WTC11 (cell line): ENCODE data around the gene MCF2L. TPM values are rescaled to one million over a fixed set of nuclear protein-coding genes. Genes with fewer than 3 reads are reported as not detected.

Experiments used
- ATAC-seq: fragments of 200-7000 bp; cut with Tn5 transposase; 2 replicates; pipeline ENCODE4 v1.10.0; 2021; ENCODE audit warnings: mild to moderate bottlenecking, moderate library complexity
- CTCF ChIA-PET: fragments of 300-600 bp; sonication (Branson Sonifier 250); formaldehyde crosslinking; loops from one replicate; lab custom pipeline; 2021; ENCODE audit warnings: antibody characterized with exemption; lab: Charles Lee
- POLR2A ChIA-PET: fragments of 350-600 bp; sonication (Branson Sonifier 250); formaldehyde crosslinking; loops from one replicate; lab custom pipeline; 2021; ENCODE audit warnings: antibody characterized with exemption; lab: Charles Lee
- DNase-seq: peaks from one replicate; pipeline ENCODE4 v3.0.0; 2021; ENCODE audit warnings: low spot score
- H3K27ac Mint-ChIP-seq: 2 replicates; pipeline ENCODE4 v1.8.0; 2021; ENCODE audit warnings: mixed read lengths
- H3K27me3 Mint-ChIP-seq: 2 replicates; pipeline ENCODE4 v1.8.0; 2021; ENCODE audit warnings: low read depth, mild to moderate bottlenecking, moderate library complexity, mixed read lengths
- H3K36me3 Mint-ChIP-seq: 2 replicates; pipeline ENCODE4 v1.8.0; 2021; ENCODE audit warnings: mixed read lengths
- H3K4me1 Mint-ChIP-seq: 2 replicates; pipeline ENCODE4 v1.8.0; 2022; ENCODE audit warnings: mixed read lengths
- H3K4me3 Mint-ChIP-seq: 2 replicates; pipeline ENCODE4 v1.8.0; 2021; ENCODE audit warnings: mild to moderate bottlenecking, moderate library complexity, mixed read lengths
- H3K9me3 Mint-ChIP-seq: 2 replicates; pipeline ENCODE4 v1.8.0; 2021; ENCODE audit warnings: mixed read lengths
- EMX1 ChIP-seq: fragments of 250-450 bp; sonication (Bioruptor Pico); IDR thresholded peaks from 2 replicates; pipeline ENCODE4 v1.8.0; 2021; ENCODE audit warnings: mild to moderate bottlenecking
- ESRRA ChIP-seq: sonication (generic); formaldehyde crosslinking; IDR thresholded peaks from 2 replicates; pipeline ENCODE4 v1.8.1; 2022; ENCODE audit warnings: mild to moderate bottlenecking, missing genetic modification reagents, borderline replicate concordance
- ETV6 ChIP-seq: sonication (generic); formaldehyde crosslinking; IDR thresholded peaks from 2 replicates; pipeline ENCODE4 v1.8.1; 2022; ENCODE audit warnings: mild to moderate bottlenecking, missing genetic modification reagents
- FOXK1 ChIP-seq: sonication (generic); formaldehyde crosslinking; IDR thresholded peaks from 2 replicates; pipeline ENCODE4 v1.8.0; 2022; ENCODE audit warnings: mild to moderate bottlenecking, moderate library complexity, missing genetic modification reagents
- GABPB1 ChIP-seq: sonication (generic); formaldehyde crosslinking; IDR thresholded peaks from 2 replicates; pipeline ENCODE4 v1.8.1; 2023; ENCODE audit warnings: mild to moderate bottlenecking, missing genetic modification reagents
- GRHL2 ChIP-seq: fragments of 250-450 bp; sonication (Bioruptor Pico); IDR thresholded peaks from 2 replicates; pipeline ENCODE4 v1.8.0; 2022; ENCODE audit warnings: mild to moderate bottlenecking, moderate library complexity; ENCODE audit not compliant: insufficient replicate concordance, severe bottlenecking
- JAZF1 ChIP-seq: fragments of 250-450 bp; sonication (Bioruptor Pico); IDR thresholded peaks from 2 replicates; pipeline ENCODE4 v1.9.0; 2021; ENCODE audit warnings: moderate library complexity, mild to moderate bottlenecking, inconsistent platforms
- KAT7 ChIP-seq: sonication (generic); formaldehyde crosslinking; IDR thresholded peaks from 2 replicates; pipeline ENCODE4 v1.8.1; 2023; ENCODE audit warnings: missing genetic modification reagents, mild to moderate bottlenecking, borderline replicate concordance
- MAX ChIP-seq: sonication (generic); formaldehyde crosslinking; IDR thresholded peaks from 2 replicates; pipeline ENCODE4 v1.8.0; 2022; ENCODE audit warnings: mild to moderate bottlenecking, missing genetic modification reagents
- MXD4 ChIP-seq: fragments of 250-450 bp; sonication (Bioruptor Pico); IDR thresholded peaks from 2 replicates; pipeline ENCODE4 v1.8.0; 2021; ENCODE audit warnings: mild to moderate bottlenecking, moderate library complexity, borderline replicate concordance
- PRRX2 ChIP-seq: fragments of 250-450 bp; sonication (Bioruptor Pico); IDR thresholded peaks from 2 replicates; pipeline ENCODE4 v1.8.0; 2021; ENCODE audit warnings: mild to moderate bottlenecking
- SP1 ChIP-seq: sonication (generic); formaldehyde crosslinking; conservative IDR thresholded peaks from 2 replicates; pipeline ENCODE4 v1.8.1; 2022; ENCODE audit warnings: missing genetic modification reagents
- TCF7 ChIP-seq: sonication (generic); formaldehyde crosslinking; IDR thresholded peaks from 2 replicates; pipeline ENCODE4 v1.8.0; 2022; ENCODE audit warnings: mild to moderate bottlenecking, low read depth, missing genetic modification reagents, moderate library complexity
- USF2 ChIP-seq: sonication (generic); formaldehyde crosslinking; IDR thresholded peaks from 2 replicates; pipeline ENCODE4 v1.8.1; 2023; ENCODE audit warnings: mild to moderate bottlenecking, missing genetic modification reagents, moderate library complexity
- ZNF121 ChIP-seq: sonication (generic); formaldehyde crosslinking; IDR thresholded peaks from 2 replicates; pipeline ENCODE4 v1.8.0; 2023; ENCODE audit warnings: missing genetic modification reagents
- ZNF317 ChIP-seq: sonication (generic); formaldehyde crosslinking; IDR thresholded peaks from 2 replicates; pipeline ENCODE4 v1.8.1; 2023; ENCODE audit warnings: low read depth, mild to moderate bottlenecking, moderate library complexity, missing genetic modification reagents, borderline replicate concordance
- ZNF671 ChIP-seq: fragments of 250-450 bp; sonication (Bioruptor Pico); IDR thresholded peaks from 2 replicates; pipeline ENCODE4 v1.8.0; 2021; ENCODE audit warnings: mild to moderate bottlenecking
- total RNA-seq: library from RNA; stranded (reverse); gene quantifications from 3 replicates; pipeline ENCODE4 v1.2.3, GENCODE V29; 2021
- TF ChIP-seq, protein P1 (sequence below): sonication (generic); formaldehyde crosslinking; IDR thresholded peaks from 2 replicates; pipeline ENCODE4 v1.8.0; 2022; ENCODE audit warnings: mild to moderate bottlenecking, missing genetic modification reagents
- TF ChIP-seq, protein P2 (sequence below): sonication (generic); formaldehyde crosslinking; IDR thresholded peaks from 2 replicates; pipeline ENCODE4 v1.8.1; 2022; ENCODE audit warnings: missing genetic modification reagents, borderline replicate concordance
- TF ChIP-seq, protein P3 (sequence below): fragments of 250-450 bp; sonication (Bioruptor Pico); IDR thresholded peaks from 2 replicates; pipeline ENCODE4 v2.1.2; 2022; ENCODE audit warnings: mild to moderate bottlenecking, moderate library complexity

MCF2L gene
- total RNA-seq, 1 experiment from 2014 or later = 34.8 TPM

GRCh38 chr13:113089693-113090414 lies 120.8 kb downstream of the MCF2L start (continued):
- TF ChIP-seq GRHL2 (CRISPR knock-in tag) (no peak), USF2 (CRISPR knock-in tag) (peak; percentile 54), ETV6 (0 out of 2 replicates have a peak, but pooled peaks have one; percentile 17)
- TF ChIP-seq, protein P1, sequence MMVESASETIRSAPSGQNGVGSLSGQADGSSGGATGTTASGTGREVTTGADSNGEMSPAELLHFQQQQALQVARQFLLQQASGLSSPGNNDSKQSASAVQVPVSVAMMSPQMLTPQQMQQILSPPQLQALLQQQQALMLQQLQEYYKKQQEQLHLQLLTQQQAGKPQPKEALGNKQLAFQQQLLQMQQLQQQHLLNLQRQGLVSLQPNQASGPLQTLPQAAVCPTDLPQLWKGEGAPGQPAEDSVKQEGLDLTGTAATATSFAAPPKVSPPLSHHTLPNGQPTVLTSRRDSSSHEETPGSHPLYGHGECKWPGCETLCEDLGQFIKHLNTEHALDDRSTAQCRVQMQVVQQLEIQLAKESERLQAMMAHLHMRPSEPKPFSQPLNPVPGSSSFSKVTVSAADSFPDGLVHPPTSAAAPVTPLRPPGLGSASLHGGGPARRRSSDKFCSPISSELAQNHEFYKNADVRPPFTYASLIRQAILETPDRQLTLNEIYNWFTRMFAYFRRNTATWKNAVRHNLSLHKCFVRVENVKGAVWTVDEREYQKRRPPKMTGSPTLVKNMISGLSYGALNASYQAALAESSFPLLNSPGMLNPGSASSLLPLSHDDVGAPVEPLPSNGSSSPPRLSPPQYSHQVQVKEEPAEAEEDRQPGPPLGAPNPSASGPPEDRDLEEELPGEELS (CRISPR knock-in tag) = no peak

GRCh38 chr13:113090415-113090770 lies 121.4 kb downstream of the MCF2L start:
- H3K27ac Mint-ChIP-seq = peak overlapping the region; percentile 15; the same call in 1 of the 2 replicates
- POLR2A ChIA-PET = interaction anchor here (0.8 to 1.0 kb wide), 2 partner anchors 15 to 39 kb away, joined by 3 to 4 read pairs; partner anchors contain the start of gene F7
- peaks cover 14% of the 10 kb centered on the region for H3K4me1 Mint-ChIP-seq
- no peak overlapping the region for H3K4me3 Mint-ChIP-seq
- TF ChIP-seq MAX (CRISPR knock-in tag) (no peak), SP1 (CRISPR knock-in tag) (no peak), MXD4 (CRISPR knock-in tag) (no peak), KAT7 (CRISPR knock-in tag) (no peak), JAZF1 (CRISPR knock-in tag) (no peak), ZNF671 (CRISPR knock-in tag) (no peak), PRRX2 (CRISPR knock-in tag) (no peak), TCF7 (CRISPR knock-in tag) (no peak), EMX1 (no peak), GABPB1 (no peak), ESRRA (CRISPR knock-in tag) (no peak), ZNF317 (CRISPR knock-in tag) (no peak), ZNF121 (CRISPR knock-in tag) (no peak), FOXK1 (CRISPR knock-in tag) (no peak)
- TF ChIP-seq, protein P2, sequence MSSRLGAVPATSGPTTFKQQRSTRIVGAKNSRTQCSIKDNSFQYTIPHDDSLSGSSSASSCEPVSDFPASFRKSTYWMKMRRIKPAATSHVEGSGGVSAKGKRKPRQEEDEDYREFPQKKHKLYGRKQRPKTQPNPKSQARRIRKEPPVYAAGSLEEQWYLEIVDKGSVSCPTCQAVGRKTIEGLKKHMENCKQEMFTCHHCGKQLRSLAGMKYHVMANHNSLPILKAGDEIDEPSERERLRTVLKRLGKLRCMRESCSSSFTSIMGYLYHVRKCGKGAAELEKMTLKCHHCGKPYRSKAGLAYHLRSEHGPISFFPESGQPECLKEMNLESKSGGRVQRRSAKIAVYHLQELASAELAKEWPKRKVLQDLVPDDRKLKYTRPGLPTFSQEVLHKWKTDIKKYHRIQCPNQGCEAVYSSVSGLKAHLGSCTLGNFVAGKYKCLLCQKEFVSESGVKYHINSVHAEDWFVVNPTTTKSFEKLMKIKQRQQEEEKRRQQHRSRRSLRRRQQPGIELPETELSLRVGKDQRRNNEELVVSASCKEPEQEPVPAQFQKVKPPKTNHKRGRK (CRISPR knock-in tag) = no peak
- TF ChIP-seq, protein P3, sequence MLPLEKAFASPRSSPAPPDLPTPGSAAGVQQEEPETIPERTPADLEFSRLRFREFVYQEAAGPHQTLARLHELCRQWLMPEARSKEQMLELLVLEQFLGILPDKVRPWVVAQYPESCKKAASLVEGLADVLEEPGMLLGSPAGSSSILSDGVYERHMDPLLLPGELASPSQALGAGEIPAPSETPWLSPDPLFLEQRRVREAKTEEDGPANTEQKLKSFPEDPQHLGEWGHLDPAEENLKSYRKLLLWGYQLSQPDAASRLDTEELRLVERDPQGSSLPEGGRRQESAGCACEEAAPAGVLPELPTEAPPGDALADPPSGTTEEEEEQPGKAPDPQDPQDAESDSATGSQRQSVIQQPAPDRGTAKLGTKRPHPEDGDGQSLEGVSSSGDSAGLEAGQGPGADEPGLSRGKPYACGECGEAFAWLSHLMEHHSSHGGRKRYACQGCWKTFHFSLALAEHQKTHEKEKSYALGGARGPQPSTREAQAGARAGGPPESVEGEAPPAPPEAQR (CRISPR knock-in tag) = no peak
- TF ChIP-seq, all 79 proteins: peak for 0
- no peaks in the 10 kb centered on the region for H3K9me3 Mint-ChIP-seq
- peak; percentile 76 for ATAC-seq
- DNase-seq = peak; percentile 59
- CTCF ChIA-PET = interaction anchor here (0.6 to 3.3 kb wide), 20 partner anchors 9 to 301 kb away, joined by 3 to 15 read pairs (median 4); partner anchors contain the start of genes F10 and PROZ
- H3K27me3 Mint-ChIP-seq = no peaks in the 10 kb centered on the region
- peaks cover 6% of the 10 kb centered on the region for H3K36me3 Mint-ChIP-seq
